Fibroblast of mammary gland (primary cell): Measurements from ENCODE around the gene GLDC.
A peak's percentile ranks its signal among the peaks of the same experiment; 100 is the strongest.

Experiments used
- DNase-seq: peaks from one replicate; pipeline ENCODE4 v3.0.0-alpha.2; 2010; ENCODE audit warnings: low read depth
- H3K4me3 ChIP-seq: 2 replicates; pipeline ENCODE4 v1.5.1; 2011; ENCODE audit warnings: low read depth, mild to moderate bottlenecking, low read length, moderate library complexity; ENCODE audit not compliant: control insufficient read depth
- CTCF ChIP-seq: conservative IDR thresholded peaks from 2 replicates; pipeline ENCODE4 v1.5.1; 2011; ENCODE audit warnings: low read depth, low read length, inconsistent platforms; ENCODE audit not compliant: control insufficient read depth, insufficient read depth

The GLDC gene

GRCh38 chr9:6565312-6565711 is 80.2 kb downstream of the GLDC start:
- TF ChIP-seq CTCF, result no peak
- DNase-seq, result peak; percentile 76
- no peak overlapping the region for H3K4me3 ChIP-seq

GRCh38 chr9:6564868-6565267 is 80.7 kb downstream of the GLDC start:
- no peak overlapping the region for H3K4me3 ChIP-seq
- no peak for TF ChIP-seq CTCF
- peak; percentile 70 for DNase-seq

- TF ChIP-seq CTCF, result no peak
- DNase-seq, result peak; percentile 32
- H3K4me3 ChIP-seq, result no peak overlapping the region
Measured at GRCh38 chr9:6564360-6564759, 81.2 kb downstream of the GLDC start.

- H3K4me3 ChIP-seq, result no peak overlapping the region
- TF ChIP-seq CTCF, result no peak
- DNase-seq, result no peak
Measured at GRCh38 chr9:6562871-6563430, 82.6 kb downstream of the GLDC start.

- H3K4me3 ChIP-seq, result no peak overlapping the region
- no peak for TF ChIP-seq CTCF
- DNase-seq, result no peak
Measured at GRCh38 chr9:6562201-6562600, 83.3 kb downstream of the GLDC start.

- no peak for TF ChIP-seq CTCF
- no peak overlapping the region for H3K4me3 ChIP-seq
- no peak for DNase-seq
Measured at GRCh38 chr9:6557883-6558616, 87.5 kb downstream of the GLDC start.
